DMS 273 (cell line): ENCODE measurements around the gene RPS29.

Source experiments
- DNase-seq: peaks from one replicate; lab custom pipeline; 2025; ENCODE audit not compliant: unreplicated experiment; lab: John Stamatoyannopoulos, UW

Gene RPS29

DNA sequence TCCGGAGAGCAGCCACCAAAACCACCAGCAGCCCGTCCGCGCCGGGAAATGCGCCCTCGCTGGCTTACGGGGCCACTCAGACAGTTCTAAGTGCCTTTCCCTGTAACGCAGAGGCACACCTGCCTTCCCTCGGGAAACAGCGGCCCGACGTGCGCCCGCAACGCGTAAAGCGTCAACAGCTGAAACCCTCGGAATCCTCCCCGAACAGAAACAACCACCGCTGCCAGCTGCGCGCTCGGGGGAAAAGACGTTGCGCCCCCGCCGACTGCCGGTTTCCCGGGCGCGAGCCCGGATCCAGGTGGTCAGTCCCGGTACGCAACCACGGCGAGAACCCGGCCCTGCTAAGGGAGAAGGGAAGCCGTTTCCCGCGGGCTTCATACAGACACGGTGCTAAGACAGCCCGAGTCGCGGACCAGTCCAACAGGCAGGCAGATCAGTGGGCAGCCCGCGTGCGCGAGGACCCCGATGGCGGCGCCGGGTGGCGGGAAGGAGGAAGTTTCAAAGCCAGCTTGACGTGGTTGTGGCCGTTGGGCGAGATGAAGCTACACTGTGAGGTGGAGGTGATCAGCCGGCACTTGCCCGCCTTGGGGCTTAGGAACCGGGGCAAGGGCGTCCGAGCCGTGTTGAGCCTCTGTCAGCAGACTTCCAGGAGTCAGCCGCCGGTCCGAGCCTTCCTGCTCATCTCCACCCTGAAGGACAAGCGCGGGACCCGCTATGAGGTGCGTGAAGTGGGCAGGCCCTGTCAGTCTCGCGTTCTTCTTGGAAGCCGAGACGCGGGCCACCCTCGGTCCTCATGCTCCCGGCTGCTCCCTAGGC, 12.5 kb upstream of the RPS29 start, which contains the start of gene LRR1:
LRR1 (plus strand) TSS at position 456 of the 816 bp plus-strand sequence; CDS start at position 537, 81 bp downstream.
- peak; percentile 93 for DNase-seq

DNA sequence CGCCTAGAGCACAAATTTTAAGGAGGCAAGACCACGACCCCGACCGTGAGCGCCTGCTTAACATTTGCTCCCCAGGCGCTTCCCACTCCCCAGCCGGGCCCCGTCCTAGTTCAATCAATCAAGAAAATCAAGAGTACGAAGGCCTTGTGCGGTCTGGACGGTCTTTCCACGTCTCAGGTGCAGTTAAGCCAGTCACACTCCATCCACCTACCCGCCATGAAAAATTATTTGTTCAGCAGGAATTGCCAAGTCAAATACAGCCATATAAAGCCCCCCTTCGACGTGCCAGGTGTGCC, 12.0 kb upstream of the RPS29 start:
- no peak for DNase-seq

DNA sequence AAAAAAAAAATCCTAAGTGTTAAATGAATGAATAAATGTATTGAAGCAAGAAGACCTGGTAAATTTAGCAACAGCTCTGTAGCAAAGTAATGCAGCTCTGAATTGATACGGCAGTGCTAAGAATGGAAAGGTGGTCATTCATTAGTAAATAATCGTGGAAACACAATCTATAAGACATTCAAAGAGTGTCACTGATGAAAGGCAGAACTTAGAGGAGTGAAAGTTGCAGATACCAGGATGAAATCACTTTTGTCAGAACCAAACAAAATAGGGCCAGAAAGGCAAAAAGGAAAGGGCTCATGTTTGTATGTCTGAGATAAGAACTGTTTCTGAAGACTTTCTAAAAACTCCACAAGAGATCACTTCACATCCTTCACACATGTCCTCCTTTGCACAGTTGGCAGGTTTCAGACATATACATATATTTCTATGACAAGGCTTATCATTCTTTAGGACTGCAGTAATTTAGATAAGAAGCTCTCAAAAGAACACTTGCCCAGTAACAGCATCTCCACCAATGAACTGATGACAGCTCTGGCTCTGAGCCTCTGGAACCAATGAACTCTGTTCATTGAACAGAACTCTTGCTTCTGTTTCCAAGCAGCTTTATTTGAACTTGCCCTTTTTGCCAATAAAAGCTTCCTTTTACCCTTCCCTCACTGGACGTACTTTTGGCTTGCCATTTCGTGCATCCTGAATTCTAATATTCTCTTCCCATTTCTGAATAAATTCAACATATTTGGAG, 8.3 kb upstream of the RPS29 start:
- peak; percentile 77 for DNase-seq

DNA sequence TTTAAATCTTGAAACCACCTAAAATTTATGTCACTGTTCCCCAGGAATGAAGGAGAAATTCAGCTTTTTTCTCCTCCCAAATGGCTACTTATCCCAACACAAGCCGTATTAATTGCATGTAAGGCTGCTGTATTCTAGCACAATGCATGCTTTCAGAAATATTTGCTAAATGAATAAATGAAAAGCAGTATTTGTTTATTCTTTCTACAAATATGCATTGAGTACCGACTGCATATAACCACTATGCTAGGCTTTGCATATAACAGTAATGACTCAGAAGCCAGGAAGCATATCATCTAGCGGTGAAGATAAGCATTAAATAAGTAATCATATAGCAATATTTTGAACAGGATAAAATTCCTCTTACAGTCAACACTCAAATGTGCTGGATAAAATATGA, 6.8 kb upstream of the RPS29 start:
- DNase-seq: no peak

GRCh38 chr14:49589387-49589786, 3.2 kb upstream of the RPS29 start:
- DNase-seq: no peak

- DNase-seq: peak; percentile 87
These were observed 687 bp upstream of the RPS29 start for GRCh38 chr14:49586673-49587460.

GRCh38 chr14:49584981-49585640, 1.1 kb downstream of the RPS29 start:
- DNase-seq: peak; percentile 29

GRCh38 chr14:49584058-49584457, 2.1 kb downstream of the RPS29 start:
- DNase-seq: no peak

- DNase-seq: no peak
These were observed 2.6 kb downstream of the RPS29 start for GRCh38 chr14:49583629-49584028.

DNA sequence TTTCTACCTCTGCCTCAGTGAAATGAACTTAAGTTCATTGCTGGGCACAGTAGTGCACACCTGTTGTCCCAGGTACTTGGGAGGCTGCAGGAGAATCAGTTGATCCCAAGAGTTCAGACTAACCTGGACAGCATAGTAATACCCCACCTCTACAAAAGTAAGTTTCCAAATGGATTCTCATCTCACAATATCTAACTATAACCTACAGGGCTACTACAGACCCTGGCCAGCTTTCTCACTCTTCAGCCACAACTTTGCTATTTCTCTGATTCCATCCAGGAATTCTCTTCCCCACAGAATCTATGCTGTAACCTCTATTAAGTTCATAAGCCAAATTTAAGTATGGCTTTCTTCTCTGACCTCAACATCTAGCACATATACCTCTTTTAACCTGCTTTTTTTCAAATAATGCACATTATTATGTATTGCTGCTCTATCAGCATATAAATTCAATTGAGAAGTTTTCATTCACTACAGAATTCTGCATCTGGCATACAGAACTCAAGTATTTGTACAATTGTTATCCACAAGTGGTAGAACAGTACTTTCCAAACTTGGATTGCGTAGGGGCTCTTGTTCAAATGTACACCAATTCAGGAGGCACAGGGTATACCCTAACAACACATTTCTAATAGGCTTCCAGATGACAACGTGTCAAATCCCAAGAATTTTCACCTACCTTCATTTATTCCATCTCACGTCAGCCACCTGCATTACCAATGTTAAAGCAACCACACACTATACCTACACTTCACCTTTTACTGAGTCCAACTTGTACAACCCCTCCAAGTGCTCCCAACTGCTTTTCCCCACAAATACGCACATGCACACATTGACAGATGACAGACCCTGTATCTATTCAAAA, 3.8 kb downstream of the RPS29 start:
- DNase-seq: peak; percentile 56

DNA sequence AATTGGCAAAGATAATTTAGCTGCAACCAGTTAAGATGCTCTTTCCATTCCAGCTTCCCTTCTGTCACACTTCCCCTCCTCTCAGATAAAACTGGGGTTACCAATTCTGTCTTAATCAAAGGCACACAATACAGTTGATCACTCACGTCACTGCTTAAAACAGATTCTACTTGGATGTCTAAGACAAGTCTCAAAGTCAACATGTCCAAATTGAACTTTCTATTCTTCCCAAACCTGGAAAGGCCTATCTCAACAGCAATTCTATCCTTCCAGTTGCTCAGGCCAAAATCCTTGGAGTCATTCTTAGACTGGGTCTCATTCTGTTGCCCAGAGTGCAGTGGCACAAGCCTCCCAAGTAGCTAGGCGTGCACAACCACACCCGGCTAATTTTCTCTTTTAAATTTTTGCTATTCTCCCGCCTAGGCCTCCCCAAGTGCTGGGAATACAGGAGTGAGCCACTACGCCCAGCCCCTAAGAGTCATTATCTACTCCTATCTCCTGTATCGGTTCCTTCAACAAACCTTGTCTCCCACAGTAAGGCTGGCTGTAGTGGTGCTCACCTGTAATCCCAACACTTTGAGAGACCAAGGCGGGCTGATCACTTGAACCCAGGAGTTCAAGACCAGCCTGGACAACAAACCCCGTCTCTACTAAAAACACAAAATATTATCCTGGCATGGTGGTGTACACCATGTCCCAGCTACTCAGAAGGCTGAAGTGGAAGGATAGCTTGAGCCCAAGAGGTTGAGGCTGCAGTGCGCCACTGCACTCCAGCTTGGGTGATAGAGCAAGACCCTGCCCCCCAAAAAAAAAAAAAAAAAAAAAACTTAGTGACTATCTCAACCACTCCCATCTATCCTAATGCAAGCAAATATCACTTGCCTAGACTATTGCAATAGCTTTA, 4.7 kb downstream of the RPS29 start:
- peak; percentile 60 for DNase-seq

GRCh38 chr14:49579841-49580240, 6.3 kb downstream of the RPS29 start:
- DNase-seq: no peak

GRCh38 chr14:49578141-49578540, 8.0 kb downstream of the RPS29 start:
- no peak for DNase-seq

- no peak for DNase-seq
These were observed 12.1 kb downstream of the RPS29 start for GRCh38 chr14:49574038-49574437.

GRCh38 chr14:49569281-49569680, 16.9 kb downstream of the RPS29 start:
- no peak for DNase-seq

DNA sequence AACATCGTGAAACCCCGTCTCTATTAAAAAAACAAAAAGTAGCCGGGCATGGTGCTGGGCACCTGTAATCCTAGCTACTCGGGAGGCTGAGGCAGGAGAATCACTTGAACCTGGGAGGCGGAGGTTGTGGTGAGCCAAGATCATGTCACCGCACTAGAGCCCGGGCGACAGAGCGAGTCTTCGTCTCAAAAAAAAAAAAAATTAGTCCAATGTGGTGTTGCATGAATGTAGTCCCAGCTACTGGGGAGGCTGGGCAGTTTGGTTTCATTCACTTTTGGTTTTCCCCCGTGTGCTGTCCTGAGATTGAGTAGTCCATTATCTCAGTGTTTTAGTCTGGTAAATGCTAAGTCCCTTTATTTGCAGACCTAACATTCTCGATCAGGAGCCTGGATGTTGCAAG, 19.5 kb downstream of the RPS29 start:
- no peak for DNase-seq

- no peak for DNase-seq
These were observed 26.0 kb downstream of the RPS29 start for GRCh38 chr14:49559979-49560768.

DNA sequence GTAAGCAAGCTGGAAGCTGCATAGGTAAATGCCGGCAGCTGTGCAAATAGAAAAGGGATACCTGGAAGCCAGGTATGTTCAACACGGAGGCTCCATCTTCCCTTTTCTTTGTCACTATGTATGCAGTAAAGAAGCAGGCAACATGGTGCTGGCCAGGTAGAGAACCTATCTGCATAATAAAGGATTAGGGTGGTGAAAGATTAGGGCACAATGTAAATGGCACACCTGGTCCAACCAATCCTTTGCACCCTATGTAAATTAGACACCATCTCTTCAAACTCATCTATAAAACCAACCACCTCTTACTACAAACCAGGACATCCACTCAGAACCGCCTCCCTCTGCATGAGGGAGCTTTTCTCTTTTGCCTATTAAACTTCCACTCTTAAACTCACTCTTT, 32.3 kb downstream of the RPS29 start:
- DNase-seq: no peak
